Upper lobe of left lung (tissue), 6 donors: ENCODE measurements around the gene ITIH1. TPM values are rescaled to one million over a fixed set of nuclear protein-coding genes. Genes with fewer than 3 reads are reported as not detected.

ENCODE experiments used
- ATAC-seq, 2 donors: fragments of 200-7000 bp; cut with Tn5 transposase; one replicate each; pipeline ENCODE4 v1.9.1; 2022; ENCODE audit warnings: mild to moderate bottlenecking in 2 of 2, moderate library complexity in 2 of 2; ENCODE audit not compliant: low FRiP score in 2 of 2
- DNase-seq, 2 donors: peaks; one replicate each; pipeline ENCODE4 v3.0.0-alpha.2; 2019 to 2020
- H3K27ac ChIP-seq, 4 donors: fragments of 200-600 bp; sonication (generic); one replicate each; pipeline ENCODE4 v1.5.1; 2016 to 2019
- H3K27me3 ChIP-seq, 4 donors: fragments of 200-600 bp; sonication (generic); one replicate each; pipeline ENCODE4 v1.5.1; 2017 to 2019
- H3K36me3 ChIP-seq, 4 donors: fragments of 200-600 bp; sonication (generic); one replicate each; pipeline ENCODE4 v1.5.1; 2016 to 2019
- H3K4me1 ChIP-seq, 4 donors: fragments of 200-600 bp; sonication (generic); one replicate each; pipeline ENCODE4 v1.5.1; 2018 to 2019
- H3K4me3 ChIP-seq, 4 donors: fragments of 200-600 bp; sonication (generic); one replicate each; pipeline ENCODE4 v1.5.1; 2017 to 2019; ENCODE audit warnings: mild to moderate bottlenecking in 2 of 4, moderate library complexity in 1 of 4
- H3K9me3 ChIP-seq, 4 donors: fragments of 200-600 bp; sonication (generic); one replicate each; pipeline ENCODE4 v1.5.1; 2018 to 2019
- EP300 ChIP-seq, 4 donors: sonication (generic); formaldehyde crosslinking; IDR thresholded peaks; one replicate each; pipeline ENCODE4 v1.5.1; 2017; ENCODE audit warnings: antibody characterized with exemption in 4 of 4, control low read depth in 2 of 4
- POLR2A ChIP-seq, 4 donors: fragments of 450-650 bp; IDR thresholded peaks; one replicate each; pipeline ENCODE4 v1.5.1; 2016 to 2017; ENCODE audit warnings: antibody characterized with exemption in 4 of 4, mild to moderate bottlenecking in 2 of 4
- POLR2AphosphoS5 ChIP-seq, 2 donors: sonication (generic); formaldehyde crosslinking; IDR thresholded peaks; one replicate each; pipeline ENCODE4 v1.5.1; 2017; ENCODE audit warnings: antibody characterized with exemption in 2 of 2
- WGBS, 2 donors: methylation state at CpG; one replicate each; pipeline ENCODE4 v1.1.5; 2017 to 2018; 5-methylcytosine and 5-hydroxymethylcytosine counted together
- total RNA-seq, 6 donors: library from RNA; depleted of rRNA in 4 of 6; stranded (reverse); fragments of >200 nt in 4 of 6; gene quantifications; one replicate each; pipeline versions ENCODE4 v1.1.0 to v1.2.1, GENCODE V29; 2016 to 2021
- TF ChIP-seq, protein P1 (sequence below), 6 experiments: fragments of 450-650 bp in 4 of 6; fragments of 200-600 bp in 2 of 6; sonication (generic) in 2 of 6; IDR thresholded peaks; one replicate each; pipeline ENCODE4 v1.5.1; 2016 to 2019; ENCODE audit warnings: antibody characterized with exemption in 6 of 6
- donor health status: DM: no; HTN: no; CAD: no; lungs with moderate emphysema.
- donor health status: DM: no; HTN: yes; CAD: no; lungs with severe emphysema.

The ITIH1 gene
- total RNA-seq, 6 donors from 2014 or later: 0.40 to 0.54 TPM; not detected in 4

DNA sequence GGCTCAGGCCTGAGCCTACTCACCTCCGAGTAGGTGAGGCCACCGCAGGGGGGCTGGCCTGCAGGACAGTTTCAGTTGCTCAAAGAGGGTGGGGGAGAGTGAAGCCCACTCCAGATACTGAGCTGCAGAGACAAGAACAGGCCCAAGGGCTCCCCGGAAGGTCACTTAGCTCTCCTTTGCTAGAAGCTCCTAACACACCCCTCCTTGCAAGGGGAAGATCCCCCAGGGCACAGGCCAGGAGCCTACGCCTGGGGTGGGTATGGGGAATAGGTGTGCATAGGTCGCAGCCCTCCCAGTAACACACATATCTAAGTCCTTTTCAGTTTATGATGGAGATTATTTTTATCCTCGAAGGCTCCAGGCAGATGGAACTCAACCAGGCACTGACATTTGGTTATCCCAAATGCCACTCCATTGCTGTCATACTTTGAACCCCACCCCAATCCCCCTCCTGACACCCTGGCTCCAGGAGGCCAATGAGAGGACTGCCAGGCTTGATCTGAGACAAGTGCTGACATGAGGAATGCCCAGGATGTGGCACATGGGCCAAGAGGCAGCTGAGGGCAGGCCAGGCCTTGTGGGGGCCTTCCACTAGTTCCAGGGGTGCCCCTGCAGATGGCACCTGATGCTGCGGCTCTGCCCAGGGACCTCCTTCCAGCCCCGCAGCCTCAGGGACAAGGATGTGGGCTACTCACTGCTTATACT is 58.5 kb downstream of the ITIH1 start:
- 85 to 97% methylated on average over 4 to 8 of the region's 8 CpGs for WGBS, 2 donors
- ATAC-seq (no peak), DNase-seq (no peak)
- Histone ChIP-seq H3K27me3 (no peaks in the 10 kb centered on the region), H3K27ac (peak overlapping the region in 1 of 4 donors; percentile 3), H3K36me3 (peaks cover 0 to 46% (median 20%) of the 10 kb centered on the region in 4 donors), H3K4me1 (peaks cover 0 to 6% (median 3%) of the 10 kb centered on the region in 4 donors), H3K4me3 (no peak overlapping the region), H3K9me3 (no peaks in the 10 kb centered on the region)
- TF ChIP-seq, protein P1, sequence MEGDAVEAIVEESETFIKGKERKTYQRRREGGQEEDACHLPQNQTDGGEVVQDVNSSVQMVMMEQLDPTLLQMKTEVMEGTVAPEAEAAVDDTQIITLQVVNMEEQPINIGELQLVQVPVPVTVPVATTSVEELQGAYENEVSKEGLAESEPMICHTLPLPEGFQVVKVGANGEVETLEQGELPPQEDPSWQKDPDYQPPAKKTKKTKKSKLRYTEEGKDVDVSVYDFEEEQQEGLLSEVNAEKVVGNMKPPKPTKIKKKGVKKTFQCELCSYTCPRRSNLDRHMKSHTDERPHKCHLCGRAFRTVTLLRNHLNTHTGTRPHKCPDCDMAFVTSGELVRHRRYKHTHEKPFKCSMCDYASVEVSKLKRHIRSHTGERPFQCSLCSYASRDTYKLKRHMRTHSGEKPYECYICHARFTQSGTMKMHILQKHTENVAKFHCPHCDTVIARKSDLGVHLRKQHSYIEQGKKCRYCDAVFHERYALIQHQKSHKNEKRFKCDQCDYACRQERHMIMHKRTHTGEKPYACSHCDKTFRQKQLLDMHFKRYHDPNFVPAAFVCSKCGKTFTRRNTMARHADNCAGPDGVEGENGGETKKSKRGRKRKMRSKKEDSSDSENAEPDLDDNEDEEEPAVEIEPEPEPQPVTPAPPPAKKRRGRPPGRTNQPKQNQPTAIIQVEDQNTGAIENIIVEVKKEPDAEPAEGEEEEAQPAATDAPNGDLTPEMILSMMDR (IDR thresholded peaks at IDR 0.05): no peak
- TF ChIP-seq EP300 (IDR thresholded peaks at IDR 0.05) (no peak), POLR2AphosphoS5 (IDR thresholded peaks at IDR 0.05) (no peak), POLR2A (IDR thresholded peaks at IDR 0.05) (no peak)

DNA sequence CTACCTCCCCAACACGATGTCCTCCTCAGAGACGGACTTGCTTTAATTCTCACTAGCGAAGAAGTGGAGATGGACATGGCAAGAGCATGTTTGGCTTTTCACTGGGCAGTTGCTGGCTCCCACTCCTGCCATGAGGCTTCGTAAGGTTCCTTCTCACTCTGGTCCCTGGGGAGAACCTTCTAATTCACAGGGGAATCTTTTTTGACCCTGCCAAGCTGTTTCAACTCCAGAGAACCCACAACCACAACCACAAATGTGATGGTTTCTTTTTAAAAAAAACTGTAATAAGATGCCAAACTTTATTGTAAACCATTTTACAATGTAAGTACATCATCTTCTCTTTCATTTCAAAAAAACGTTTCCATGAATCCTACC is 59.1 kb downstream of the ITIH1 start:
- H3K4me1 ChIP-seq: peaks cover 0 to 3% (median under 1%) of the 10 kb centered on the region in 4 donors
- WGBS, 2 donors: 95 to 96% methylated on average over 5 of the region's 5 CpGs
- H3K9me3 ChIP-seq: no peaks in the 10 kb centered on the region
- no peak for ATAC-seq
- no peaks in the 10 kb centered on the region for H3K27me3 ChIP-seq
- TF ChIP-seq POLR2AphosphoS5 (IDR thresholded peaks at IDR 0.05) (no peak), POLR2A (IDR thresholded peaks at IDR 0.05) (no peak), EP300 (IDR thresholded peaks at IDR 0.05) (no peak)
- TF ChIP-seq, protein P1 (IDR thresholded peaks at IDR 0.05): no peak
- no peak for DNase-seq
- H3K36me3 ChIP-seq: peaks cover 0 to 51% (median 25%) of the 10 kb centered on the region in 4 donors
- H3K4me3 ChIP-seq: no peak overlapping the region
- peak overlapping the region in 1 of 4 donors; percentile 3 for H3K27ac ChIP-seq

DNA sequence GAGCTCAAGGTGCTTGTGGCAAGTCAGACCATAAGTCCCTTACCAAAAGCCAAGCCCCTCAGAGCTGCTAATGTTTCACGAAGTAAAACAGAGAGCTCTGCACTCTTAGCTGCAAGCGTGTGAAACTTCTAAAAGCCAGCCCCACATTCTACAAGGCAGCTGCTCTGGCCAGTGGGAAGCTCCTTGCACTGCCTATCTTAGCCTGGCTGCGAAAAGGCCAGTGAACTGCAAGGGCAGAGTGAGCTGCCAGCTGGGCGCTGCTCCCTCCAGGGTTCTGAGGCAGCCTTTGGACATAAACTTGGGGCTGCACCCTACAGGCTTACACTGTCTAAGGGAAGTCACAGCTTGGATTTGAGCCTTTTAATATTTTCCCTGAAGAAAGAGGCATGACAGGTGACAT is 59.6 kb downstream of the ITIH1 start:
- 82 to 93% methylated on average over 4 of the region's 4 CpGs for WGBS, 2 donors
- H3K36me3 ChIP-seq: peaks cover 0 to 57% (median 30%) of the 10 kb centered on the region in 4 donors
- DNase-seq (no peak), ATAC-seq (no peak)
- TF ChIP-seq POLR2AphosphoS5 (IDR thresholded peaks at IDR 0.05) (no peak), EP300 (IDR thresholded peaks at IDR 0.05) (no peak), POLR2A (IDR thresholded peaks at IDR 0.05) (no peak)
- TF ChIP-seq, protein P1 (IDR thresholded peaks at IDR 0.05): no peak
- H3K27ac ChIP-seq: no peak overlapping the region
- no peaks in the 10 kb centered on the region for H3K9me3 ChIP-seq
- no peaks in the 10 kb centered on the region for H3K27me3 ChIP-seq
- H3K4me3 ChIP-seq: no peak overlapping the region
- H3K4me1 ChIP-seq: peaks cover 0 to 3% (median 0%) of the 10 kb centered on the region in 4 donors

DNA sequence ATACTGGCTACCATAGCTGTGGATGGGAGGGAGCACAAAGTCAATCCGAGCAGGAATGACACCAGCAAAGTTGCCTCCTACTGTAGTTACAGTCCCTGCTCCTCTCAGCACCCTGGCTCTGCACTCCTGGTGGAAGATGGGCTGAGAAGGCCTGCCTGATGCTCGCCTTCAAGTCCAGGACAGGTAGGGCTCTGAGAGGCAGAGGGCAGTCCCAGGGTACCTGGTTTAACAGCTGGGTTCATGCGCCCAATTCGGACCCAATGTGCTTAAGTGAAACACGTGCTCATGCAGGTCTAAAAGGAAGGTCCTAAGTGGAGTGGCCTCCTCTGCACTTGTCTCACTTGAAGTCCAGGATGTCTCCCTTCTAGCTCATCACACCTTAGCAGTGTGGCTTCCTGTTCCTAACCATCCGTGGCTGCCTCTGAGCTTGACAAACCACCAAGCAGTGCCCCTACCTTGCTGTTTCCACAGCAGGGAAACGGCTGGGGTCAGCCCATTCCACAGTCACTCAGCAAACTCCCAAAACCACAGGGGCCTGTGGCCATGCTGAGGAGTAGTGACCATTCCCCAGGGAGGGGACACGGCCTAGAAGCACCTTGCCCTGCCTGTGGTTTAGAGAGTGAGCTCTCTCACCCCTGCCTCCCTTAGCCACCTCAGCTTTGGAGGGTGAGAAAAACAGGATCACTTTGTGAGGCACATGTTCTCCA is 61.3 kb downstream of the ITIH1 start:
- ATAC-seq: no peak
- Histone ChIP-seq H3K27ac (no peak overlapping the region), H3K27me3 (no peaks in the 10 kb centered on the region), H3K36me3 (peaks cover 0 to 66% (median 35%) of the 10 kb centered on the region in 4 donors), H3K9me3 (no peaks in the 10 kb centered on the region), H3K4me1 (peaks cover under 1 to 11% (median 8%) of the 10 kb centered on the region in 4 donors), H3K4me3 (no peak overlapping the region)
- DNase-seq: no peak
- WGBS, 2 donors: 80 to 100% methylated on average over 1 to 6 of the region's 8 CpGs
- TF ChIP-seq POLR2AphosphoS5 (IDR thresholded peaks at IDR 0.05): no peak
- TF ChIP-seq, protein P1 (IDR thresholded peaks at IDR 0.05): no peak
- TF ChIP-seq EP300 (IDR thresholded peaks at IDR 0.05): no peak
- no peak for TF ChIP-seq POLR2A (IDR thresholded peaks at IDR 0.05)
